Keratinocyte (primary cell): Measurements from ENCODE around the gene ELMOD1. TPM values are rescaled to one million over a fixed set of nuclear protein-coding genes. Genes with fewer than 3 reads are reported as not detected.

Experiments used
- DNase-seq: peaks from one replicate; pipeline ENCODE4 v3.0.0-alpha.2; 2011; ENCODE audit warnings: low read depth, missing footprints, low spot score
- FAIRE-seq: peaks from 2 replicates; lab custom pipeline; 2011; peaks lifted over from hg19 to GRCh38; lab: Jason Lieb, UNC
- H2AFZ ChIP-seq: 2 replicates; pipeline ENCODE4 v1.6.0; 2012; ENCODE audit warnings: low read length, control low read depth, inconsistent platforms; ENCODE audit not compliant: control insufficient read depth
- H3K27ac ChIP-seq: 2 replicates; pipeline ENCODE4 v1.5.1; 2011; ENCODE audit warnings: low read length; ENCODE audit not compliant: control insufficient read depth, insufficient read depth
- H3K27me3 ChIP-seq: 3 replicates; pipeline ENCODE4 v1.6.0; 2011; ENCODE audit warnings: low read length; ENCODE audit not compliant: control insufficient read depth, insufficient read depth; ENCODE audit errors: extremely low read depth
- H3K36me3 ChIP-seq, 2 experiments: 2 replicates in 1 of 2; 3 replicates in 1 of 2; pipeline ENCODE4 v1.5.1; 2011; ENCODE audit warnings: low read length in 2 of 2, mild to moderate bottlenecking in 1 of 2; ENCODE audit not compliant: control insufficient read depth in 2 of 2, insufficient read depth in 2 of 2; ENCODE audit errors: extremely low read depth in 1 of 2
- H3K4me1 ChIP-seq: 3 replicates; pipeline ENCODE4 v1.5.1; 2011; ENCODE audit warnings: low read length; ENCODE audit not compliant: control insufficient read depth, insufficient read depth; ENCODE audit errors: extremely low read depth
- H3K4me2 ChIP-seq: 3 replicates; pipeline ENCODE4 v1.6.0; 2011; ENCODE audit warnings: low read depth, low read length; ENCODE audit not compliant: control insufficient read depth, insufficient read depth; ENCODE audit errors: extremely low read depth
- H3K4me3 ChIP-seq, 3 experiments: fragments of 200-600 bp in 1 of 3; sonication (generic) in 1 of 3; 2 replicates in 2 of 3; 3 replicates in 1 of 3; pipeline ENCODE4 v1.5.1; 2011 to 2016; ENCODE audit warnings: low read length in 3 of 3, mild to moderate bottlenecking in 3 of 3, control low read depth in 2 of 3, inconsistent platforms in 1 of 3, low read depth in 1 of 3, mixed read lengths in 1 of 3, mixed run types in 1 of 3, moderate library complexity in 1 of 3; ENCODE audit not compliant: control insufficient read depth in 2 of 3, insufficient read depth in 2 of 3; ENCODE audit errors: extremely low read depth in 1 of 3
- H3K79me2 ChIP-seq: 2 replicates; pipeline ENCODE4 v1.6.0; 2012; ENCODE audit warnings: low read length; ENCODE audit not compliant: control insufficient read depth, insufficient read depth
- H3K9ac ChIP-seq: 3 replicates; pipeline ENCODE4 v1.6.0; 2011; ENCODE audit warnings: low read length; ENCODE audit not compliant: control insufficient read depth, insufficient read depth; ENCODE audit errors: extremely low read depth
- H3K9me1 ChIP-seq: 3 replicates; pipeline ENCODE4 v1.6.0; 2011; ENCODE audit warnings: low read length; ENCODE audit not compliant: control insufficient read depth, insufficient read depth; ENCODE audit errors: extremely low read depth
- H3K9me3 ChIP-seq: 2 replicates; pipeline ENCODE4 v1.5.1; 2012; ENCODE audit warnings: low read depth, low read length; ENCODE audit not compliant: control insufficient read depth
- H4K20me1 ChIP-seq: 3 replicates; pipeline ENCODE4 v1.6.0; 2011; ENCODE audit warnings: low read length; ENCODE audit not compliant: control insufficient read depth, insufficient read depth; ENCODE audit errors: extremely low read depth
- EZH2 ChIP-seq: IDR thresholded peaks from one replicate; pipeline ENCODE4 v1.6.1; 2012; ENCODE audit warnings: inconsistent platforms, mild to moderate bottlenecking, low read length, moderate library complexity
- dilution Hi-C: fragments of 300-500 bp; cut with MboI; formaldehyde crosslinking; loops from one replicate; pipeline ENCODE4 v1.7.0; 2020; ENCODE audit warnings: low sequenced_read_pairs; ENCODE audit not compliant: extremely low pct_ligation_motif_present
- polyA plus RNA-seq, 5 experiments: library from polyadenylated mRNA; depleted of rRNA in 3 of 5; stranded (reverse) in 3 of 5; stranded (forward) in 1 of 5; unstranded in 1 of 5; fragments of >200 nt; gene quantifications; 1 replicate in 1 of 5; 2 replicates in 3 of 5; 3 replicates in 1 of 5; pipeline versions ENCODE4 v1.2.1 to v1.2.3, GENCODE V29; 2011 to 2012; ENCODE audit warnings: missing spikeins in 2 of 5, low read depth in 1 of 5, low replicate concordance in 1 of 5
- TF ChIP-seq, protein P1 (sequence below), 3 experiments: IDR thresholded peaks in 1 of 3; conservative IDR thresholded peaks in 1 of 3; optimal IDR thresholded peaks in 1 of 3; 2 replicates in 2 of 3; 3 replicates in 1 of 3; pipeline versions ENCODE3 to v1.5.1; 2011; ENCODE audit warnings: low read length in 3 of 3, mild to moderate bottlenecking in 3 of 3, moderate library complexity in 2 of 3, control low read depth in 1 of 3, inconsistent platforms in 1 of 3; ENCODE audit not compliant: insufficient read depth in 2 of 3; ENCODE audit errors: extremely low read depth in 1 of 3

Gene ELMOD1
- polyA plus RNA-seq, 1 donor (not counting 4 experiments of a cell fraction or from before 2014, with no cell fraction given): 0.63 TPM

DNA sequence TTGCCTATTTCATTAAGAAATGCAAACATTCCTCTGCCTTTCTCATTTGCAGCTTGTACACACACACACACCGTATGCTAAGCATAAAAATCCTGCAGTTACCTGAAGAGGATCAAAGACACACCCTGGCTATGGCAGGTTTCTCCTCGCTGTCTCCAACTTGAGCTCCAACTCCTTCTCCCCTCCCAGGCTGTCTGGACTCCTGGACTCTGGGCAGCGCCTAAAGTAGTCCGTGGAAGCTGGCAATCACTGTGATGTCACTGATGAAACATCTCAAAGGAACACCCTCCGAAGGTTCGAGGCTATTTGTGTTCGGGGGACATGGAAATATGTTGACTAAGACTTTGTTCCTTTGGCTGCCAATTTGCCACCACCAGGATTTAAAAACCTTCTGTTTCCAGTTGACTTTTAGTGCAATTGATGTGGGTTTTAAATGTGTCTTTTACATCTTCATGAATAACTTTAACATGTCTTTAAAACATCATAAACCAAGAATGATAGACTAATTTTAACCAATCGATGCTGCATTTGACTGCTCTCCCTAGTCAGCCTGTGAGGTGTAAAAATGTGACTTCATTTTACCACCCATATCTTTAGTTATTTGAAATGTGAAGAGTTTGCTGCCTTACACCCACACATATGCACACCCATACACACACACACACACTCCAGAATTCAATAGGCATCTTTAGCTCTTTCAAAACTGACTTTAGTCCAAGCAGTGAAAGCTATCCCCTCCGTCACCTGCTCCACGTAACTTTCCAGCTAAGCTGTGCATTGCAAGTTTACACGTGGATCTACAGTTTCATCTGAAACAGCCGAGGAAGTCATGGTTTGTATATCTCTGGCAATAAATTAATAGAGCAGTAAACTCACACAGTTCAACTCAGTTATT is 121.2 kb downstream of the ELMOD1 start, which contains the start of gene SLN:
TSS of gene SLN (minus strand) at position 196 of the 895 bp plus-strand sequence.
- Histone ChIP-seq H3K36me3 (no peaks in the 10 kb centered on the region), H3K27me3 (peaks cover 8% of the 10 kb centered on the region), H3K4me1 (no peaks in the 10 kb centered on the region), H3K9me1 (no peaks in the 10 kb centered on the region), H3K9ac (no peak within 1 kb of the TSS), H3K79me2 (no peaks in the 10 kb centered on the region), H3K4me2 (no peak within 1 kb of the TSS), H3K27ac (no peak within 1 kb of the TSS), H3K4me3 (no peak within 1 kb of the TSS), H3K9me3 (no peaks in the 10 kb centered on the region), H2AFZ (no peak within 1 kb of the TSS), H4K20me1 (no peaks in the 10 kb centered on the region)
- no peak for DNase-seq
- no peak for FAIRE-seq
- dilution Hi-C loops: no loop called here
- TF ChIP-seq EZH2: no peak
- TF ChIP-seq, protein P1, sequence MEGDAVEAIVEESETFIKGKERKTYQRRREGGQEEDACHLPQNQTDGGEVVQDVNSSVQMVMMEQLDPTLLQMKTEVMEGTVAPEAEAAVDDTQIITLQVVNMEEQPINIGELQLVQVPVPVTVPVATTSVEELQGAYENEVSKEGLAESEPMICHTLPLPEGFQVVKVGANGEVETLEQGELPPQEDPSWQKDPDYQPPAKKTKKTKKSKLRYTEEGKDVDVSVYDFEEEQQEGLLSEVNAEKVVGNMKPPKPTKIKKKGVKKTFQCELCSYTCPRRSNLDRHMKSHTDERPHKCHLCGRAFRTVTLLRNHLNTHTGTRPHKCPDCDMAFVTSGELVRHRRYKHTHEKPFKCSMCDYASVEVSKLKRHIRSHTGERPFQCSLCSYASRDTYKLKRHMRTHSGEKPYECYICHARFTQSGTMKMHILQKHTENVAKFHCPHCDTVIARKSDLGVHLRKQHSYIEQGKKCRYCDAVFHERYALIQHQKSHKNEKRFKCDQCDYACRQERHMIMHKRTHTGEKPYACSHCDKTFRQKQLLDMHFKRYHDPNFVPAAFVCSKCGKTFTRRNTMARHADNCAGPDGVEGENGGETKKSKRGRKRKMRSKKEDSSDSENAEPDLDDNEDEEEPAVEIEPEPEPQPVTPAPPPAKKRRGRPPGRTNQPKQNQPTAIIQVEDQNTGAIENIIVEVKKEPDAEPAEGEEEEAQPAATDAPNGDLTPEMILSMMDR (optimal IDR thresholded peaks at IDR 0.05 in 1 of 3, IDR thresholded peaks at IDR 0.05 in 1 of 3, conservative IDR thresholded peaks at IDR 0.05 in 1 of 3; ENCODE audit: extremely low read depth in 1 of 3, insufficient read depth in 2 of 3, low read length in 3 of 3): no peak

DNA sequence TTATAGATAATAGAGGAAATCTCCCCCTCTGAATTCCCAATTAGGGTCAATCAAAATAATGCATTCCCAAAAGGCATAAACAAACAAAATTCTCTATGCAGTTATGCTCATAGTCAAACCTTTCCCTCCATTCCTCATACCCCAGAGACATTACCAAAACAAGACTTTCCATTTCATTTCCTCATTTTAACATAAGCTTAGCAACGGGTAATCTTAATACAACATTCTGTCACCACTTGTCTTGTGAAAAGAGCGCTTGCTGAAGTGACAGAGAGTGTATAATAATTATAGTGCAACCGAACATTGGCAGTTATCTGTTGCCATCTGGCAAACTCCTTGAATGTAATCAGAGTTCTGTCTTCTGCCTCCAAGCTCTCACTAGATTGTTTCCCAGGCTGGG is 122.1 kb downstream of the ELMOD1 start:
- H3K9me1 ChIP-seq: no peaks in the 10 kb centered on the region
- H3K9me3 ChIP-seq: no peaks in the 10 kb centered on the region
- no peak overlapping the region for H2AFZ ChIP-seq
- dilution Hi-C loops: no loop called here
- no peak for DNase-seq
- no peaks in the 10 kb centered on the region for H3K79me2 ChIP-seq
- H3K36me3 ChIP-seq: no peaks in the 10 kb centered on the region
- H3K4me3 ChIP-seq: no peak overlapping the region
- H3K27me3 ChIP-seq: peaks cover 8% of the 10 kb centered on the region
- H3K9ac ChIP-seq: no peak overlapping the region
- H3K4me1 ChIP-seq: no peaks in the 10 kb centered on the region
- H3K27ac ChIP-seq: no peak overlapping the region
- no peak for FAIRE-seq
- TF ChIP-seq, protein P1 (optimal IDR thresholded peaks at IDR 0.05 in 1 of 3, IDR thresholded peaks at IDR 0.05 in 1 of 3, conservative IDR thresholded peaks at IDR 0.05 in 1 of 3; ENCODE audit: extremely low read depth in 1 of 3, insufficient read depth in 2 of 3, low read length in 3 of 3): no peak
- no peak for TF ChIP-seq EZH2
- H4K20me1 ChIP-seq: no peaks in the 10 kb centered on the region
- no peak overlapping the region for H3K4me2 ChIP-seq

Other genes with a start within 250 kb of the ELMOD1 start
- gene CWF19L2, start 133.3 kb upstream of the ELMOD1 start, polyA plus RNA-seq: 3.5 to 6.2 TPM (median 3.5 TPM) in 3 replicates
- 3.4 to 8.0 TPM (median 6.5 TPM) in 3 replicates for gene ALKBH8, start 25.4 kb upstream of the ELMOD1 start, polyA plus RNA-seq
- 0.09 to 0.12 TPM in 2 of 3 replicates, not detected in the other for gene SLN, start 120.9 kb downstream of the ELMOD1 start, polyA plus RNA-seq